ENCODE measurements around the gene SPATA31A1. TPM values are rescaled to one million over a fixed set of nuclear protein-coding genes. Genes with fewer than 3 reads are reported as not detected.
"Not testable (repeated sequence)": the region's sequence is repeated elsewhere in the genome, so short reads cannot be mapped to it uniquely, and the experiment has no call there.

Gene SPATA31A1
- not detected for total RNA-seq

- not testable (repeated sequence) for DNase-seq
Observed at GRCh38 chr9:39355369-39355768, at the start of gene SPATA31A1. SPATA31A1 (plus strand) TSS chr9:39355669; CDS start chr9:39355731, 62 bp downstream.

GRCh38 chr9:39407261-39408204, 52.1 kb downstream of the SPATA31A1 start:
- not testable (repeated sequence) for DNase-seq

- DNase-seq: not testable (repeated sequence)
Observed at GRCh38 chr9:39411254-39411940, 55.9 kb downstream of the SPATA31A1 start.
